Uterus (tissue), 4 donors: ENCODE data around the gene ZNF682. TPM values are rescaled to one million over a fixed set of nuclear protein-coding genes. Genes with fewer than 3 reads are reported as not detected.
"Not testable (repeated sequence)": the region's sequence is repeated elsewhere in the genome, so short reads cannot be mapped to it uniquely, and the experiment has no call there.

Experiments used
- DNase-seq, 2 donors: peaks; one replicate each; pipeline ENCODE4 v3.0.0-alpha.2; 2019 to 2020
- H3K27ac ChIP-seq, 2 donors: fragments of 200-600 bp; sonication (generic); 1 replicate in 1 of 2; 2 replicates in 1 of 2; pipeline ENCODE4 v1.5.1; 2016 to 2018
- H3K27me3 ChIP-seq, 2 donors: fragments of 200-600 bp; sonication (generic); one replicate each; pipeline ENCODE4 v1.5.1; 2018 to 2019; ENCODE audit warnings: control low read depth in 1 of 2
- H3K36me3 ChIP-seq, 2 donors: fragments of 200-600 bp; sonication (generic); one replicate each; pipeline ENCODE4 v1.5.1; 2019; ENCODE audit warnings: control low read depth in 1 of 2
- H3K4me1 ChIP-seq, 2 donors: fragments of 200-600 bp; sonication (generic); one replicate each; pipeline ENCODE4 v1.5.1; 2018 to 2019; ENCODE audit warnings: control low read depth in 1 of 2
- H3K4me3 ChIP-seq, 2 donors: fragments of 200-600 bp; sonication (generic); 1 replicate in 1 of 2; 2 replicates in 1 of 2; pipeline ENCODE4 v1.5.1; 2018 to 2019; ENCODE audit warnings: mild to moderate bottlenecking in 1 of 2
- H3K9me3 ChIP-seq, 2 donors: fragments of 200-600 bp; sonication (generic); one replicate each; pipeline ENCODE4 v1.5.1; 2019; ENCODE audit warnings: control low read depth in 1 of 2
- POLR2A ChIP-seq, 2 donors: fragments of 450-650 bp; IDR thresholded peaks; one replicate each; pipeline ENCODE4 v1.6.1; 2016; ENCODE audit warnings: antibody characterized with exemption in 2 of 2, mild to moderate bottlenecking in 1 of 2, moderate library complexity in 1 of 2
- intact Hi-C: fragments of 100-400 bp; cut with DNase I; formaldehyde crosslinking; loops from one replicate; pipeline ENCODE4 v1.15.1; 2023; ENCODE audit warnings: low total_unique reads
- total RNA-seq, 4 donors: library from RNA; depleted of rRNA in 3 of 4; stranded (reverse); fragments of >200 nt in 3 of 4; gene quantifications; one replicate each; pipeline versions ENCODE4 v1.1.0 to v1.2.4, GENCODE V29; 2014 to 2023
- TF ChIP-seq, protein P1 (sequence below), 4 experiments: fragments of 200-600 bp in 2 of 4; fragments of 450-650 bp in 2 of 4; sonication (generic) in 2 of 4; IDR thresholded peaks; one replicate each; pipeline ENCODE4 v1.5.1; 2016 to 2019; ENCODE audit warnings: antibody characterized with exemption in 4 of 4, mild to moderate bottlenecking in 2 of 4, moderate library complexity in 1 of 4
- donor health status: DM: yes; HTN: yes; CAD: no.

The ZNF682 gene
- total RNA-seq, 4 donors from 2014 or later, result 1.3 to 6.8 (median 4.9) TPM

GRCh38 chr19:19966862-19967261, 72.4 kb downstream of the ZNF682 start:
- Histone ChIP-seq H3K36me3 (no peaks in the 10 kb centered on the region), H3K4me3 (no peak overlapping the region), H3K9me3 (peaks cover 0 to 7% of the 10 kb centered on the region in 2 donors), H3K27me3 (no peaks in the 10 kb centered on the region), H3K4me1 (no peaks in the 10 kb centered on the region), H3K27ac (no peak overlapping the region)
- no peak for TF ChIP-seq POLR2A (IDR thresholded peaks at IDR 0.05)
- TF ChIP-seq, protein P1, sequence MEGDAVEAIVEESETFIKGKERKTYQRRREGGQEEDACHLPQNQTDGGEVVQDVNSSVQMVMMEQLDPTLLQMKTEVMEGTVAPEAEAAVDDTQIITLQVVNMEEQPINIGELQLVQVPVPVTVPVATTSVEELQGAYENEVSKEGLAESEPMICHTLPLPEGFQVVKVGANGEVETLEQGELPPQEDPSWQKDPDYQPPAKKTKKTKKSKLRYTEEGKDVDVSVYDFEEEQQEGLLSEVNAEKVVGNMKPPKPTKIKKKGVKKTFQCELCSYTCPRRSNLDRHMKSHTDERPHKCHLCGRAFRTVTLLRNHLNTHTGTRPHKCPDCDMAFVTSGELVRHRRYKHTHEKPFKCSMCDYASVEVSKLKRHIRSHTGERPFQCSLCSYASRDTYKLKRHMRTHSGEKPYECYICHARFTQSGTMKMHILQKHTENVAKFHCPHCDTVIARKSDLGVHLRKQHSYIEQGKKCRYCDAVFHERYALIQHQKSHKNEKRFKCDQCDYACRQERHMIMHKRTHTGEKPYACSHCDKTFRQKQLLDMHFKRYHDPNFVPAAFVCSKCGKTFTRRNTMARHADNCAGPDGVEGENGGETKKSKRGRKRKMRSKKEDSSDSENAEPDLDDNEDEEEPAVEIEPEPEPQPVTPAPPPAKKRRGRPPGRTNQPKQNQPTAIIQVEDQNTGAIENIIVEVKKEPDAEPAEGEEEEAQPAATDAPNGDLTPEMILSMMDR (IDR thresholded peaks at IDR 0.05), result no peak
- intact Hi-C loops, result no loop called here
- DNase-seq, result no peak

DNA sequence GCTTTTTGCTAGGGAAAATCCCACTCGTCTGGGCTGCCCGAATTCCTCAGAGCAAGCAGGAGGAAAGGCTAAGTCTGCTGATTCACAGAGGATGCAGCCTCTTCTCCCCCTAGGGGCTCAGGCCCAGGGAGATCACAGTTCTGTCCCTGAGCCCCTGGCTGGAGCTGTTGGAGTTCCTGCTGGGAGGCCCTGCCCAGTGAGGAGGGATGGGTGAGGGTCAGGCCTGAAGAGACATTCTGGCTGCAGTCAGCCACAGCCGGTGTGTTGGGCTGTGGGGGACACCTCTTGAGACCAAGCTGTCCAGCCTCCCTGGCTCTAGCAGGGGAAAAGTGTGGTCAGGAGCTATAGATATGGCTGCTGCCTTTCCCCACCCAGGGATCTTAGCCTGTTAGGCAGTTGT, 73.2 kb downstream of the ZNF682 start:
- H3K27ac ChIP-seq, H3K9me3 ChIP-seq, H3K27me3 ChIP-seq, DNase-seq, intact Hi-C loops, H3K36me3 ChIP-seq, H3K4me3 ChIP-seq, H3K4me1 ChIP-seq: not testable (repeated sequence)

GRCh38 chr19:19964416-19964815, 74.9 kb downstream of the ZNF682 start:
- Histone ChIP-seq H3K27me3 (no peaks in the 10 kb centered on the region), H3K4me3 (no peak overlapping the region), H3K9me3 (peaks cover 0 to 7% of the 10 kb centered on the region in 2 donors), H3K4me1 (no peaks in the 10 kb centered on the region), H3K27ac (no peak overlapping the region), H3K36me3 (no peaks in the 10 kb centered on the region)
- DNase-seq, result no peak
- intact Hi-C loops, result no loop called here
- TF ChIP-seq POLR2A (IDR thresholded peaks at IDR 0.05), result no peak
- TF ChIP-seq, protein P1 (IDR thresholded peaks at IDR 0.05), result no peak

DNA sequence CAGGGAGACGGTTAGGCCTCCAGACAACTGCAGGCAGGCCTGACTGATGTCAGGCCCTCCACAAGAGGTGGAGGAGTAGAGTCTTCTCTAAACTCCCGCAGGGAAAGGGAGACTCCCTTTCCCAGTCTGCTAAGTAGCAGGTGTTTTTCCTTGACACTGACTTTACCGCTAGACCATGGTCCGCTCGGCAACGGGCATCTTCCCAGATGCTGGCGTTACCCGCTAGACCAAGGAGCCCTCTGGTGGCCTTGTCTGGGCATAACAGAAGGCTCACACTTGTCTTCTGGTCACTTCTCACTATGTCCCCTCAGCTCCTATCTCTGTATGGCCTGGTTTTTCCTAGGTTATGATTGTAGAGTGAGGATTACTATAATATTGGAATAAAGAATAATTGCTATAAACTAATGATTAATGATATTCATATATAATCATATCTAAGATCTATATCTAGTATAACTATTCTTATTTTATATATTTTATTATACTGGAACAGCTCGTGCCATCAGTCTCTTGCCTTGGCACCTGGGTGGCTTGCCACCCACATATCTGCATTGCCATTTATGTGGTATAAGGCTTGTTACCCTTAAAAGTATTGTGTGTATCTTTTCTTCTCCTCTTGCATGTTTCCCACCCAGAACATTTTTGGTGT, 80.0 kb downstream of the ZNF682 start:
- H3K4me3 ChIP-seq, H3K36me3 ChIP-seq, intact Hi-C loops, H3K27me3 ChIP-seq, H3K4me1 ChIP-seq, H3K9me3 ChIP-seq: not testable (repeated sequence)
- TF ChIP-seq, protein P1 (IDR thresholded peaks at IDR 0.05), result peak; percentile 58 to 70 (median 64)
- peak; percentile 72 to 77 for DNase-seq
- H3K27ac ChIP-seq, result peak overlapping the region; percentile 15 to 18

GRCh38 chr19:19957766-19958165, 81.5 kb downstream of the ZNF682 start:
- H3K4me3 ChIP-seq, H3K27ac ChIP-seq, H3K4me1 ChIP-seq, H3K27me3 ChIP-seq, H3K9me3 ChIP-seq, intact Hi-C loops, DNase-seq, H3K36me3 ChIP-seq: not testable (repeated sequence)

GRCh38 chr19:19956434-19957075, 82.8 kb downstream of the ZNF682 start:
- Histone ChIP-seq H3K36me3 (no peaks in the 10 kb centered on the region), H3K27me3 (no peaks in the 10 kb centered on the region), H3K9me3 (no peaks in the 10 kb centered on the region), H3K27ac (no peak overlapping the region), H3K4me1 (no peaks in the 10 kb centered on the region), H3K4me3 (no peak overlapping the region)
- no peak for TF ChIP-seq POLR2A (IDR thresholded peaks at IDR 0.05)
- TF ChIP-seq, protein P1 (IDR thresholded peaks at IDR 0.05), result no peak
- intact Hi-C loops, result no loop called here
- DNase-seq, result no peak
